HL-60 (cell line): Measurements from ENCODE around the gene RTN4IP1.
A peak's percentile ranks its signal among the peaks of the same experiment; 100 is the strongest.

Experiments
- DNase-seq, 2 experiments: peaks; one replicate each; pipeline ENCODE4 v3.0.0-alpha.2; 2010 to 2020; ENCODE audit warnings: low read depth in 1 of 2, low spot score in 1 of 2
- H3K27ac ChIP-seq: fragments of 250-450 bp; sonication (Bioruptor Pico); replicated peaks from 2 replicates; pipeline ENCODE4 v1.5.1; 2020; ENCODE audit warnings: mild to moderate bottlenecking, moderate library complexity
- H3K27me3 ChIP-seq: fragments of 250-450 bp; sonication (Bioruptor Pico); 2 replicates; pipeline ENCODE4 v1.5.1; 2021; ENCODE audit warnings: mild to moderate bottlenecking, moderate library complexity; ENCODE audit not compliant: insufficient read depth, poor library complexity, severe bottlenecking
- H3K4me3 ChIP-seq: replicated peaks from 2 replicates; pipeline ENCODE4 v1.5.1; 2011; ENCODE audit warnings: mild to moderate bottlenecking, control low read depth, low read length; ENCODE audit not compliant: insufficient read depth
- GABPA ChIP-seq: IDR thresholded peaks from 2 replicates; pipeline ENCODE4 v1.6.1; 2012; ENCODE audit warnings: low read depth
- POLR2AphosphoS5 ChIP-seq: IDR thresholded peaks from 2 replicates; pipeline ENCODE4 v1.6.1; 2012; ENCODE audit warnings: low read depth
- SPI1 ChIP-seq: IDR thresholded peaks from 2 replicates; pipeline ENCODE4 v1.6.1; 2012; ENCODE audit warnings: low read depth, mild to moderate bottlenecking, borderline replicate concordance
- long read RNA-seq: library from polyadenylated mRNA; unstranded; transcript quantifications from one replicate; pipeline ENCODE4 v2.0.0, GENCODE V29; 2020
- TF ChIP-seq, protein P1 (sequence below): IDR thresholded peaks from 2 replicates; pipeline ENCODE4 v1.6.1; 2012; ENCODE audit warnings: low read depth; ENCODE audit not compliant: insufficient replicate concordance
- TF ChIP-seq, protein P2 (sequence below): IDR thresholded peaks from one replicate; pipeline ENCODE4 v1.5.1; 2011; ENCODE audit warnings: low read length, control low read depth, inconsistent platforms; ENCODE audit not compliant: insufficient read depth

RTN4IP1 gene, protein sequence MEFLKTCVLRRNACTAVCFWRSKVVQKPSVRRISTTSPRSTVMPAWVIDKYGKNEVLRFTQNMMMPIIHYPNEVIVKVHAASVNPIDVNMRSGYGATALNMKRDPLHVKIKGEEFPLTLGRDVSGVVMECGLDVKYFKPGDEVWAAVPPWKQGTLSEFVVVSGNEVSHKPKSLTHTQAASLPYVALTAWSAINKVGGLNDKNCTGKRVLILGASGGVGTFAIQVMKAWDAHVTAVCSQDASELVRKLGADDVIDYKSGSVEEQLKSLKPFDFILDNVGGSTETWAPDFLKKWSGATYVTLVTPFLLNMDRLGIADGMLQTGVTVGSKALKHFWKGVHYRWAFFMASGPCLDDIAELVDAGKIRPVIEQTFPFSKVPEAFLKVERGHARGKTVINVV
- long read RNA-seq, transcript RTN4IP1-201 (9 exons, 1,682 nt), result major isoform, 39 of 44 reads
- long read RNA-seq, partial matches to known transcripts, result 0 of 44 reads
- long read RNA-seq, other reads (novel, unspliced or antisense), result 5 of 44 reads

DNA sequence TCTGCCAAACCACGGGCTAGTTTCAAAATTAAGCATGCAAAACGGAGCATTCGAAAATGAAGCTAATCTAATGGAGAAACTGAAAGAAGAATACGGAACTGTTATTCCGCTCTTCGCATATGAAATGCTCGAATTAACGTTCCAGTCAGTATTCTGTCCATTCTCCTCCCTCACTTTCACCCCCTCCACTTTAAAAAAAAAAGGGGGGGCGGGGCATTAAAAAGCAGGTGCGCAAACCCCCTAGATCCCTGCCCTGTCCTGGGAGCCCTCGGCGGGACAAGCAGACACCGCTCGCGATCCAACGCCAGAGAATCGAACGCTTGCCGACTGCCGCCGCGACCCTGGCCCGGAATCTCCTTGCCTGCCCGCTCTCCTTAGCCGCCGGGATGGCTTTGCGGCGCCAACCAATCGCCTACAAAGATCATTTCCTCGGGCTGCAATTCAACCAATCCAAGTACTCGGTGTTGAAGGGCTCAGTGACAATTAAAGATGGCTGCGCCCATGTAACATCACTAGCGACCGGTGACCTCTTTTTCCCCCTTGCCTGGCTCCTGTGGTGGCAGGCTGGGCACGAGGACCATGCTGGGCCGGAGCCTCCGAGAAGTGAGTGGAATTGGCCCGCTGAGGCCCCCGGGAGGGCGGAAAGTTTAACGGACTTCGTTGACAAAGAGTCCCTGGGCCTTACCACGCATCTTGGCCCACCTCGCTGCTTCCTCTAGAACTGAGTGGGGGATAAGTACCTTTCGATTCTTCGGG is at the start of gene RTN4IP1, which contains the start of gene QRSL1:
Gene RTN4IP1 (minus strand): TSS at position 396 of the 756 bp plus-strand sequence. CDS start 477 bp downstream, outside the sequence.
Gene QRSL1 (plus strand): TSS at position 476 of the 756 bp plus-strand sequence. CDS start 104 bp downstream, at position 580.
- Histone ChIP-seq H3K27me3 (no peaks in the 10 kb centered on the region), H3K4me3 (peak within 1 kb of the TSS; percentile 77), H3K27ac (peak within 1 kb of the TSS; percentile 86)
- DNase-seq, result peak; percentile 87 to 93
- peak; percentile 60; the same call in 1 of the 2 replicates for TF ChIP-seq SPI1
- peak; percentile 65 for TF ChIP-seq POLR2AphosphoS5
- TF ChIP-seq, protein P1, sequence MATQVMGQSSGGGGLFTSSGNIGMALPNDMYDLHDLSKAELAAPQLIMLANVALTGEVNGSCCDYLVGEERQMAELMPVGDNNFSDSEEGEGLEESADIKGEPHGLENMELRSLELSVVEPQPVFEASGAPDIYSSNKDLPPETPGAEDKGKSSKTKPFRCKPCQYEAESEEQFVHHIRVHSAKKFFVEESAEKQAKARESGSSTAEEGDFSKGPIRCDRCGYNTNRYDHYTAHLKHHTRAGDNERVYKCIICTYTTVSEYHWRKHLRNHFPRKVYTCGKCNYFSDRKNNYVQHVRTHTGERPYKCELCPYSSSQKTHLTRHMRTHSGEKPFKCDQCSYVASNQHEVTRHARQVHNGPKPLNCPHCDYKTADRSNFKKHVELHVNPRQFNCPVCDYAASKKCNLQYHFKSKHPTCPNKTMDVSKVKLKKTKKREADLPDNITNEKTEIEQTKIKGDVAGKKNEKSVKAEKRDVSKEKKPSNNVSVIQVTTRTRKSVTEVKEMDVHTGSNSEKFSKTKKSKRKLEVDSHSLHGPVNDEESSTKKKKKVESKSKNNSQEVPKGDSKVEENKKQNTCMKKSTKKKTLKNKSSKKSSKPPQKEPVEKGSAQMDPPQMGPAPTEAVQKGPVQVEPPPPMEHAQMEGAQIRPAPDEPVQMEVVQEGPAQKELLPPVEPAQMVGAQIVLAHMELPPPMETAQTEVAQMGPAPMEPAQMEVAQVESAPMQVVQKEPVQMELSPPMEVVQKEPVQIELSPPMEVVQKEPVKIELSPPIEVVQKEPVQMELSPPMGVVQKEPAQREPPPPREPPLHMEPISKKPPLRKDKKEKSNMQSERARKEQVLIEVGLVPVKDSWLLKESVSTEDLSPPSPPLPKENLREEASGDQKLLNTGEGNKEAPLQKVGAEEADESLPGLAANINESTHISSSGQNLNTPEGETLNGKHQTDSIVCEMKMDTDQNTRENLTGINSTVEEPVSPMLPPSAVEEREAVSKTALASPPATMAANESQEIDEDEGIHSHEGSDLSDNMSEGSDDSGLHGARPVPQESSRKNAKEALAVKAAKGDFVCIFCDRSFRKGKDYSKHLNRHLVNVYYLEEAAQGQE, result peak; percentile 33
- no peak for TF ChIP-seq GABPA
- TF ChIP-seq, protein P2, sequence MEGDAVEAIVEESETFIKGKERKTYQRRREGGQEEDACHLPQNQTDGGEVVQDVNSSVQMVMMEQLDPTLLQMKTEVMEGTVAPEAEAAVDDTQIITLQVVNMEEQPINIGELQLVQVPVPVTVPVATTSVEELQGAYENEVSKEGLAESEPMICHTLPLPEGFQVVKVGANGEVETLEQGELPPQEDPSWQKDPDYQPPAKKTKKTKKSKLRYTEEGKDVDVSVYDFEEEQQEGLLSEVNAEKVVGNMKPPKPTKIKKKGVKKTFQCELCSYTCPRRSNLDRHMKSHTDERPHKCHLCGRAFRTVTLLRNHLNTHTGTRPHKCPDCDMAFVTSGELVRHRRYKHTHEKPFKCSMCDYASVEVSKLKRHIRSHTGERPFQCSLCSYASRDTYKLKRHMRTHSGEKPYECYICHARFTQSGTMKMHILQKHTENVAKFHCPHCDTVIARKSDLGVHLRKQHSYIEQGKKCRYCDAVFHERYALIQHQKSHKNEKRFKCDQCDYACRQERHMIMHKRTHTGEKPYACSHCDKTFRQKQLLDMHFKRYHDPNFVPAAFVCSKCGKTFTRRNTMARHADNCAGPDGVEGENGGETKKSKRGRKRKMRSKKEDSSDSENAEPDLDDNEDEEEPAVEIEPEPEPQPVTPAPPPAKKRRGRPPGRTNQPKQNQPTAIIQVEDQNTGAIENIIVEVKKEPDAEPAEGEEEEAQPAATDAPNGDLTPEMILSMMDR, result no peak

DNA sequence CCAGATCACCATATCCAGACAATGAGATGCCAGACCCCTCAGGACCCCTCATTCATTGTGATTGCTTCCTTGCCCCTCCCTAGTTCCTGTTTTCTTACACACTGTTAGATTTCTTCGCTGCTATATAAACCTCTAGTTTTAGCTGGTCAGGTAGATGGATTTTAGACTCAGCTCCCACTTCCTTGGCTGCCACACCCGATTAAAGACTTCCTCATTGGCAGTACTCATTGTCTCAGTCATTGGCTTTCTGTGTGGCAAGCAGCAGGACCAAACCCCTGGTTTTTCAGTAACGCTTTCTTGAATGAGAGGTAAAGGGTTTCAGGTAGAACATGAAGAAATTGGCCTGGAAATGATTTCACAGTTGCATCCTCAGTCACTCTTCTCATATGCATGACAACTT is 48.0 kb upstream of the RTN4IP1 start:
- no peaks in the 10 kb centered on the region for H3K27me3 ChIP-seq
- no peak overlapping the region for H3K4me3 ChIP-seq
- no peak for DNase-seq
- TF ChIP-seq, protein P1, result no peak
- TF ChIP-seq GABPA (no peak), POLR2AphosphoS5 (no peak), SPI1 (peak; percentile 63; the same call in 1 of the 2 replicates)
- TF ChIP-seq, protein P2, result no peak
- no peak overlapping the region for H3K27ac ChIP-seq

DNA sequence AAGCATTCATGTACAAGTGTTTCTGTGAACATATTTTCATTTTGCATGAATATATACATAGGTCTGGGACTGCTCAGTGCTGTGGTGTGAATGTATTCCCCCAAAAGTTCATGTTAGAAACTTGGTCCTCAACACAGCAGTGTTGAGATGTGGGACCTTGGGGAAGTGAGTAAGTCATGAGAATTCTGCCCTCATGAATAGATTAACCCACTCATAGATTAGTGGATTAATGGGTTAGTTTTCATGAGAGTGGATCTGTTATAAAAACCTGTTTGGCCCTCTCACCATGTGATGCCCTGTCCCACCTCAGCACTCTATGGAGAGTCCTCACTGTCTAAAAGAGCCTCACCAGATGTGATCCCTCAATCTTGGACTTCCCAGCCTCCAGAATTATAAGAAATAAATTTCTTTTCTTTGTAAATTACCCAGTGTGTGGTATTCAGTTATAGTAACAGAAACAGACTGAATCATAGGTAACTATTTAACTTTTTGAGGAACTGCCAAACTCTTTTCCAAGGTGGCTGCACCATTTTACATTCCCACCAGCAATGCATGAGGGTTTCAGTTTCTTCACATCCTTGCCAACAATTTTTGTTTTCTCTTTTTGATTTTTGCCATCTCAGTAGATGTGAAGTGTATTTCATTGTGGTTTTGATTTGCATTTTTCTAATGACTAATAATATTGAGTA is 45.4 kb upstream of the RTN4IP1 start:
- no peak for DNase-seq
- no peak for TF ChIP-seq GABPA
- TF ChIP-seq POLR2AphosphoS5, result no peak
- TF ChIP-seq SPI1, result no peak
- TF ChIP-seq, protein P1, result no peak
- TF ChIP-seq, protein P2, result no peak
- Histone ChIP-seq H3K4me3 (no peak overlapping the region), H3K27me3 (no peaks in the 10 kb centered on the region), H3K27ac (no peak overlapping the region)
